Ecto neural progenitor cell (in vitro differentiated cells): ENCODE results near the gene HIGD2A.

ENCODE experiments used
- DNase-seq: peaks from one replicate; pipeline ENCODE4 v3.0.0-alpha.2; 2018; ENCODE audit warnings: low spot score

Gene HIGD2A, protein sequence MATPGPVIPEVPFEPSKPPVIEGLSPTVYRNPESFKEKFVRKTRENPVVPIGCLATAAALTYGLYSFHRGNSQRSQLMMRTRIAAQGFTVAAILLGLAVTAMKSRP

DNA sequence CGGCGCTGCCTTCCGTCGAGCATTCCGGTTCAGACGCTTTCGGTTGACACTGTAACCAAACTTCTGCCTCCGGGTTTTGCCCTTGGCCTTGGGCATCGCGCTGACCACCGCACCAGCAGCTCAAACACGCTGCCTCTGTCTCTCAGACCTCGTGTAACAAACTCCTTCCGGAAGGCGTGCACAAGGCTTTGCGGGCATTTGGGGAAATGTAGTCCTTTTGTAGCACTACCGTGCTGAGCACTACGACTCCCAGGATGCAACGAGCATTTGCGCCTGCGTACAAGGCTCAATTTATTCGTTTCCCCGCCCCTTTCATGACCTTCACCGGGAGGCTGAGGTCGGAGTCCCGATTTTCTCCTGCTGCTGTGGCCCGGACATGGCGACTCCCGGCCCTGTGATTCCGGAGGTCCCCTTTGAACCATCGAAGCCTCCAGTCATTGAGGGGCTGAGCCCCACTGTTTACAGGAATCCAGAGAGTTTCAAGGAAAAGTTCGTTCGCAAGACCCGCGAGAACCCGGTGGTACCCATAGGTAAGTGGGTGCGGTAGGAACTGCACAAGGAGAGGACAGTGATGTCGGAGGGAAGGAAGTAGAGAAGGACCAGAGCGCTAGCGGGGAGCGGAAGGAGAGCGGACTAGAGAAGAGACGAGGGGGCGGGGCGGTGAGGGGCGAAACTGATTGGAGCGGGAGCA is at the start of gene HIGD2A, which contains the start of gene NOP16:
HIGD2A (plus strand) TSS at position 308 of the 691 bp plus-strand sequence; CDS start at position 377, 69 bp downstream.
NOP16 (minus strand) TSS at position 155 of the 691 bp plus-strand sequence; CDS start at position 96, 59 bp downstream.
- peak; percentile 97 for DNase-seq

DNA sequence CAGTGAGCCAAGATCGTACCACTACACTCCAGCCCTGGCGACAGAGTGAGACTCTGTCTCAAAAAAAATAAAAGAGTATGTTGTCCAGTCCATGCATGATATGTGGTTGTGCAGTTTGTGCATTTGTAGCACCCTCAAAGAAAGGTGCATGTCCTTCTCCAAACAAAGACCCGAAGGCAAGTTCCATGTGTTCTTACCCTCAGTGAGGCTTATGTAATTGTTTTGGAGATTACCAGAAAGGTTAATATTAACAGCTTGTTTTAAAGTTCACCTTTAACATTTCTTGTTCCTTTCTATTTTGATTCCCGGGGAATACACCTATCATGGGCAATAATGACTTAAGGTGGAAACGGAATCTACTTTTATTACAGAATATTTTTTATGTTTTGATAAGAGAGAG is 49.2 kb upstream of the HIGD2A start:
- DNase-seq: no peak

DNA sequence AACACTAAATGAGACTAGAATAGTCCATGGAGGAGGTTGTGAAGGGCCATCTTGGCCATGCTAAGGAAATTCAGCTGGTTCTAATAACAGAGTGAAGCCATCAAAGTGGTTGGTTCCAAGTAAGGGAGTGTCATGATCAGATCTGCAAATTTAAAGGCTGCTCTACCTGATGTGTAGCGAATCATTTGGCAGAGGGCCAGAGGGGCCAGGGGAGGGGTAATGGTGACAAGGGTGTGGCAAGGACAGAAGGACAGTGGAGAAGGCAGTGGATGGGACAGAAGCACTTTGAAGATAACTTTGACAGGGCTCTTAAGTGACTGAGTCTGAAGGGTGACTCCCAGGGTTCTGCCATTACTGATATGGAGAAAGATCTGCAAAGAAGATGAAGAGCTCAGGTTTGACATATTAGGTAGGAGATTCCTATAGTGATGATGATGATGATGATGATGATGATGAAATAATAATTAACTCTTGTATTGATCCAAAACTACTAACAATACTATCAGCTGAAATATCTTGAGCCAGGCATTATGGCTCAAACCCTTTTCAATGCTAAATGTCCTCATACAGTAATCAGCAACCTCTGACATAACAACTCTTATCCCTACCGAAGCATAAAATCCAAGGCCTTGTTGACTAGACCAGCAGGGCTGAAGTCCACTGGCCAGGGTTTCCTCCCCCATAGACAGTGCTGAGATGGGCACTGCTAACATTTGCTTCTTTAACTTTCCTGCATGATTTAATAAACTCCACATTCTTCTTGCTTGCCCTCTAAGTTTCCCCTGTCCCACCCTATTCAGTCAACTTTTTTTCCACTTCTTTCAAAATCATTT is 47.0 kb upstream of the HIGD2A start:
- DNase-seq: no peak

DNA sequence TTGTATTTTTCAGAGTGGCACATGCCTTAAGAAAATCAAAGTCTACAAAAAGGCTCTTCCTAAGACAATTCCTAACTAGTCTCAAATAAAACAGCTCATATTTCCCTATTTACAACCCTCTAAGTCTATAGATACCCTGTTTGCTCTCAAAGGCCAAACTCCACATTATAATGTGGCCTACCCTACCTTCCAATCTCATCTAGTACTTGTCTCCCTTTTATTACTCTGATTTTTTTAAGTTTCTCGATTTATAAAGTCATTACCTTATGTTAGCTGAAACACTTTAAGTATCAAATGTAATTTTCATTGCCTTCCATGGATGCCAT is 46.4 kb upstream of the HIGD2A start:
- DNase-seq: no peak

DNA sequence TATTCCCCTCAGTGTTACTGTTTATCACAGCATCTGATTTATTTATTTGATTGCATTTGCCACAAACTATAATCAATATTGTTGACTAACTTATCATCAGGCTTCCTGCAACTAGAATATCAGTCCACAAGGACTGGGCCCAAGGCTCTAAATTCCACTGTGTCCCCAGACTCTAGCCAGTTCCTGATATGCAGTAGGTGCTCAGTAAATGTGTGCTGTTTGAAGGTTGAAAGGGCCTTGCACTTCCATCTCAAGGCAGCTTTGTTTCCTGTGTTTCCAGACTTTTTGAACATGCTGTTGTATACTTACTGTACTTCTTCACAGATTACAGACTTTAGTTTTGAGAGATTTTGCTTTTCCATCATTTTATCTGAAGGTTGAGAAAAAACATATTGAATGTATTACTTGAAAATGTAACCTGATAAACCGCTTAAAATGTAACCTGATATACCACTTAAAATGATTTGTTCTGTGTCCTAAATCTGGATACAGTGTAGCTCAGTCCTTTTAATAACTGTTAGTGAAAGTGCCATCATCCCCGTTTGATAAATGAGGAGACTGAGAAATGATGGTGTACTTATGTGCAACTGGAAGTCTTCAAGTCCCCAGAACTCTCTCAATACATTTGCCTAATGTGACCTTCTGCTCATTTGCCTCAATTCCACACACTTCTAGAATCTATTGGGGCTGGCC is 45.6 kb upstream of the HIGD2A start:
- DNase-seq: no peak

DNA sequence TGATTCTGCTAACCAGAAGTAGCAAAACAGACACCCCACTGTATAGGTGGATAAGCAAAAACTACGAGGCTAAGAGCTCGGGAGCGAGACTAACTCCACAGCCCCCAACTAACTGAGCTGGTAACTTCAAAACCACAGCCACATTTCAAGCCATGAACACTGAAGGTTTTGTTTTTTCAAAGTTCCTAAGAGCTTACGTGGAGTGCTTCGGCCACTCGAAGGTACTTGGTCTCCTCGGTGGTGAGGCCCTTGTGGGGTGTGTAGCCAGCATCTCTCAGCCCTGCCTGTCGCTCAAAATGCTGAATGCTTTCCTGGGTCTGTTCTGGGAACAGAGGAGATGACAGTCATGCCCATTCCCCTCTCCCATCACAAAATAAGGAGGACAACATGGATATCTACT is 38.1 kb upstream of the HIGD2A start:
- no peak for DNase-seq

DNA sequence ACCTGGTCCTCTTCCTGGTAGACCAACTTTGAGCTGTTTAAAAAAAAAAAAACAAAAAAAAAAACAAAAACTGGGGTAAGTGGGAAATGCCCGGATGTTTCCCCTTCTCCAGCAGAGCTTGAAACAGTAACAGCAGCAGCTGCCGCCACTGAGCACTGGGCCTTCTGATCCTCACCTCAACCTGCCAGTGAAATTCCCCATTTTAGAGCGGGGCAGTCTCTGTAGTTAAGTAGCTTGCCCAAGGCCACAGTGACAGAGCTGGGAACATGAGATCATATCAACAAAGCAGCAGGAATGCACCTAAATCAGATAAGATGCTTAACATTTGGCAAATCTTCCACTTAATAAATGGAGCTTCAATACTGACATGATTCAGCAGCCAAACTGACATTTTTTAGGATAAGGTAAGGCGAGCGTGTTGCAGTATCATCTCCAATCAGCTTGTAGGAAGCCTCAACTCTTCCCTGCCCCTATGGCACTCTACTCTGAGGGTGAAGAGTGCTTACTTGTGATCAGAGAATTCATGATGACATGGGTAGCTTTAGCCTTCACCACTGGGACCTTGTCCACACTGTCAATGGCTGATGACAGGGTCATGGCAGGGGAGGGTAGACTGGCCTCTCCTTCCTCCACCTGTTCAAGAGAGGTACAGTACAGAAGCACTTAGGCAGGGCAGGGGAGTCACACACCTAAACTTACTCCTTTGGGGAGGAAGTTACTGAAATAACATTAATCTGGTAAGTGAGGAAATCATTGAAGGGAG is 36.3 kb upstream of the HIGD2A start:
- no peak for DNase-seq

DNA sequence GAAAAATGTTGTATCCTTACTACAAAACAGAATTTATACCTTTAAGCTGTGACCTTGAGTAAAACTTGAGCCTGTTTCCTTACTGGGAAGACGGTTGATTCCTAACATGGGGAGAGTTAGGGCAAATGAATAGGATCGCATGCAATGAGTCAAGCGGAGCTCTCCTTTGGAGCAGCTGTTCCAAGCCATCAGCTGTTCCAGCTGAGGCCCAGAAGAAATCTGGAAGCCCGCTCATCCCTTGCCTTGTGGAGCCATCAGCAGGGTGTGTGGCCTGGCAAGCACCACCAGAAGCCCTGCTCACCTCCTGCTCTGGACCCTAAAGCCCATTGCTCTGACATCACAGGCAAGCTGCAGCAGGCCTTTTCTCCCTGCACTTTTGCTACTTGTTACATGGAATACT is 35.0 kb upstream of the HIGD2A start:
- no peak for DNase-seq

DNA sequence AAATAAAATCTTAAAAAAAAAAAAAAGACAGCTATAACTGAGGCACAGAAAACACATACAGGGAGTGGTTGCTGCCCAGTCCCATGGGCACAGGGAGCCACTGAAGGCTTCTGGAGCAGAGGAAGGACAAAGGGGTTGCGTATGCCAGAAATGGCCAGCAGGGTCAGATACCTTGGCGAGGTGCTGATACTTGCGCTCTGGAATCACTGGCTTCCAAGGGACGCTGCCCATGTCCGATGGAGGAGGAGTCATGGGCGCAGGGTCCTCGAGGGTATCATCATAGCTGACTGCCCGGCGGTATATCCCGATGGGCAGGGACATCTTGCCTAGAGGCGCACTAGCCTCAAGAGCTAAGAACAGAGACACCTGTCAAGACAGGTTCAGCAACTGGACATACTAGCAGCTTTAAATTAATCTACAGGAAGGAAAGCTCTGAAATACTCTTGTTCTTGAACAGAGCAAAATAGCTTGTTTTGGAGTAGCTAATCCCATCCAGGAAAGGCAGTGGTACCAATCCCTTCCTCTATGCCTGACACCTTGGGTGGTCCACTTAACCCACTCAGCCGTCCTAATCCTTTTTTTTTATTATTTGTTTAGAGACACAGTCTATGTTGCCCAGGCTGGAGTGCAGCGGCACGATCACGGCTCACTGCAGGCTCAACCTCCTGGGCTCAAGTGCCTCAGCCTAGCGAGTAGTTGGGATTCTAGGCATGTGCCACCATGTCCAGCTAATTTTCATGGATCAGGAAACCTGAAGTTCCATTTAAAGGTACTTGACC is 33.0 kb upstream of the HIGD2A start:
- DNase-seq: no peak

DNA sequence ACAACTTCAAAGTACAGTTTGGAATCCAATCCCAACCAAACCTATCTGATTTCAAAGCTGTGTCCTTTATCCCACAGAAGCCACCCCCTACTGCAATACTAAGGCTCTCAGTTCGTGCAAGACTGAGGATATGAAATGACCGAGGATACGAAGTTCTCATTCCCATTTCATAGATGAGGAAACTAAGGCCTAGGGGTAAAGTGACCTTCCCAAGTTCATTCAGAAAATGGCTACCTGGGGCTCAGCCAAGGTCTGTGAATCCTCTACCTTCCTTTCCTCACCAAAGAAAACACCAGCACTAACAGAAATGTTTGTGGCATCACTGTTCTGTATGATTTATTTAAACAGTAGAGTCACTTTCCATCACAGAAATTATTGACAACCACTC is 32.4 kb upstream of the HIGD2A start:
- no peak for DNase-seq

DNA sequence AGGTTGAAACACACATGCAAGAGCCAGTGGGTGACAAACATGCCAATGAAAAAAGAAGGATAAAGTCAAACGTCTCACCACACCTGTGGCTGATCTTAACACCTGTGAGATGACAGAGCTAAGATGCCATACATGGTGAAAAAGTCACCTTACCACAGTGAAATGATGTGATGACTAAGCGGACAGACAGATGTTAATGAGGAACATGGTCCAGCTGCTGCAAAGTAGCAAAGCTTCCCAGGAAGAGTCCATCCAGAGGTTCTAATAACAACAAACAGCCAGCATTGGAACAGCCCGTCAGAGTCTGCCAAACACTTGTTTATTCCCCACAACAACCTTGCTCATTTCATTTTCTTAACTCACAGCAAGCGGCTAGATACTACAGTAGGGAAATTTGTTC is 28.9 kb upstream of the HIGD2A start:
- DNase-seq: no peak

DNA sequence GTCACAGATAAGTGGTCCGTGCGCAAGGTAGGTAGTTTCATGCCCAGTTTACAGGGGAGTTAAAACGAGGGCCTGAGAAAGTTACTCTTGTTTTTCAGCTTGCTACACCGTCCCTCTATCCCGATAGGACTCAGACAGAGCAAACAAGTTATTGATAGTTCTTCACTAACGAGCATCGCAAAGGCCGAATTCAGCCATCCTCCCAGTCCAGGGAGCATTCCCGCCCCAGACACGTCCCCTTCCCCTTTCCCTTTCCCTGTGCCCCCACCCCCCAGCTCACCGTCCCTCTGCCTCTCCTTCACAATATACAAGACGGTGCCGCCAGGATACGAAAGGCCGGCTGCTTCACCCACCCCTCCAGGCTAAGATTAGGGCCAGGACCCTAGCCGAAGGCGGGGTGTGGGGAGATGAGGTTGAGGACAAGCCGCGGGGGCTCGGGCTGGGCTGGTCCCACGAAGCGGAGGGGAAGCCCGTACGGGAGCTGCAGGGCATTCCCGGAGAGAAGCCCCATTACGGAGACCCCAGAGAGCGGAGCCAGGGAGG is 27.6 kb upstream of the HIGD2A start:
- DNase-seq: peak; percentile 70

DNA sequence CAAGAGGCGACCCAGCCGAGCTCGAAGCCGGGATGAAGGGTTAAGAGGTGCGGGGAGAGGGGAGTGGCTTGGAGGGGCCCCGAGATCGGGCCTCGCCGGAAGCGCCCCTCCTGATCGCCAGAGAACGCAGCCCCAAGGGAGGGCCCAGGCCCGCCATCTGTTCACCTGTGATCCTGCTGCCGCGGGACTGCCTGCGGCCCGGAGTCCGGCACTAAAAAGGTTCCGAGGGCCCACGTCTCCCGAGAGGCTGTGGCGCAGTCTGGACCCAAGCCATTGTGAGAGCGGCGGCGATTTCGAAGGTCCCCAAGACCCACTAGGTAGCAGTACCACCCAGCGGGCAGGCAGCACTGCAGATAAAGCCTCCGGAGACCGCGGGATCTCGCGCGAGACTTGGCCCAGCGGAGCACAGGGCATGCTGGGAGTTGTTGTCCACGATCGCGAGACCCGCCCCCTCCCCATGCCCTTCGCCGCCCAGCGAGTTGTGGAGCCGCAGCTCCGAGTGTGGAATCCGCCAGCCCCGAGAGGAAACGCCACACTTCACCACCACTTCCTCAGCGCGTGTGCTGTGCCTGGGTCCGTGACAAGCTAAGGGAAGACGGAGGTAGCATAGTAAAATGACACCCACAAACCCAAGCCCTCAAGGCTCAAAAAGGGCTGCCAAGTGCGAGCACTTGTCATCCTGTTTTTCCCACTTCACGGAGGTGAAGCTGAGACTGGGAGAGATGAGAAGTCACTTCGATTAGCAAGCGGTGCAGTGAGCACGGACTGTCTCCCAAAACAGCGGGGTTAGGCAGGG is 26.9 kb upstream of the HIGD2A start, which contains the start of gene KIAA1191:
KIAA1191 (minus strand) TSS at position 328 of the 796 bp plus-strand sequence. CDS start 2,256 bp downstream, outside the sequence.
- DNase-seq: peak; percentile 94

DNA sequence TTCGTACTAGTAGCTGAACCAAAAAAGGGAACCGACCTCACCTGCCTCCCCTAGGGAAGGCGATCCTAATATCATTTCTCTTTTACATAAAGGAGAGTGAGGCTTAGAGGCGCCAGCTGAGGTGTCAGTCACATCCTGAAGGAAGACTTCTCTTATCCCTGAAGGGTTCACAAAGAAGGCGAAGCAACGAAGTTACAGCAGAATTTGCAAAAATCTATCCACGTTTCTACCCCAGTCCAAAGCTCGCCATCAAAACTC is 26.4 kb upstream of the HIGD2A start:
- no peak for DNase-seq

DNA sequence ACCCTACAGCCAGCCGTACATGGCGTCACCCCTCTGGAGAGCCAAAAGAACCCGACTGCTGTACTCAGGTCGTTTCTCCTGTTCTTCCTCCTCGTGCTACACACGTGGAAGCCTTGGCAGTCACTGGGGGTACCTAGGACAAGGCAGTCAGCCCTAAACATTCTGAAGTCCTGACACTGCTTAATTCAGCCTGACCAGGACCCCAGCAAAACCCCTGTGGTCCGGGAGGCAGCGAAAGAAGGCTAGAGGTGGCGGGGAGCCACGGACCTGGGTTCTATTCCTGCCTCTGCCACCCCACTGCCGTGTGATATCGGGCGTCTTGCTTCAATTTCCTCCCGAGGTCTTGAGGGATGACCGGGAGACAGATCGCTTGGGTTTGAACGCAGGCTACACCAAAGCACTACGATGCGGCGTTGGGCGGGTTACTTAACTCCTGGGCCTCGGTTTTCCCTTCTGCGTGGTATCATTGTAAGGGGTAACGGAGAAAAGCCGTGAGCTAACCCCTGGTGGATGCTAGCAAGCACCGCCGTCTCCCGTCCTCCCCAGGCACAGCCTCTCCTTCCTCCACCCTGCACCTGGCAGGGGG is 23.7 kb upstream of the HIGD2A start:
- DNase-seq: no peak

DNA sequence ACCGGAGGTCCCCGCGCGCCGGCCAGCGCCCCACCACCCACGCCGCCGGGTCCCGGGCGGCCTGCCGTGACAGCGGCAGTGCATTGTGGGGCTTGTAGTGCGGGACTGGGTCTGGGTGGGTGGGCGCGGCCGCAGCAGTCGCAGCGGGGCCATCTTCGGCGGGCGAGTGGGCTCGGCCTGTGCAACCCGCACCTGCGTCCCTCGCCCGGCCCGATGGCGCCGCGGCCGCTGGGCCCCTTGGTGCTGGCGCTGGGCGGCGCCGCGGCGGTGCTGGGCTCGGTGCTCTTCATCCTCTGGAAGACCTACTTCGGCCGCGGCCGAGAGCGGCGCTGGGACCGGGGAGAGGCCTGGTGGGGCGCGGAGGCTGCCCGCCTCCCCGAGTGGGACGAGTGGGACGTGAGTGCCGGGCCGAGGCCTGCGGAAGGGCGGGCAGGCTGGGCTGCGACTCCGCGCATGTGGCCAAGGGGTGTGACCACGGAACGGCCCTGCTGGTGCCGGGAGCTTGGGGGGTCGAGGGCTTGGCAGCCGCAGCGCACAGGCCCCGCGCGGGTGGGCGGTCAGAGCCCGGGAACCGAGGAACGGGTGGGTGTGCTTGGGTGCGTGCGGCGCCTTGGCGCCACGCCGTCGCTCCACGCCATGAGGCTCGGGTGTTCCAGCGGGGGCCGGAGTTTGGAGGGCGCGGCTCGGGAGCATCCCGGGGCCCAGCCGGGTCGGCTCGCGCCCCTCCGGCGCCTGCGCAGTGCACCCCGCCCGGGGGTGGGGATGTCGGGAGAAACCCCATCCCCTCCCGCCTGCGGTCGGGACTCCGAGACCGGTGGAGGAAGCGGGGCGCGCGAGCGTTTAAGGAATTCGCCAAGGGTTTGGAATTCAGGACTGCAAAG is 23.0 kb upstream of the HIGD2A start, which contains the start of gene ARL10:
ARL10 (plus strand) TSS at position 137 of the 881 bp plus-strand sequence; CDS start at position 214, 77 bp downstream.
- peak; percentile 78 for DNase-seq

DNA sequence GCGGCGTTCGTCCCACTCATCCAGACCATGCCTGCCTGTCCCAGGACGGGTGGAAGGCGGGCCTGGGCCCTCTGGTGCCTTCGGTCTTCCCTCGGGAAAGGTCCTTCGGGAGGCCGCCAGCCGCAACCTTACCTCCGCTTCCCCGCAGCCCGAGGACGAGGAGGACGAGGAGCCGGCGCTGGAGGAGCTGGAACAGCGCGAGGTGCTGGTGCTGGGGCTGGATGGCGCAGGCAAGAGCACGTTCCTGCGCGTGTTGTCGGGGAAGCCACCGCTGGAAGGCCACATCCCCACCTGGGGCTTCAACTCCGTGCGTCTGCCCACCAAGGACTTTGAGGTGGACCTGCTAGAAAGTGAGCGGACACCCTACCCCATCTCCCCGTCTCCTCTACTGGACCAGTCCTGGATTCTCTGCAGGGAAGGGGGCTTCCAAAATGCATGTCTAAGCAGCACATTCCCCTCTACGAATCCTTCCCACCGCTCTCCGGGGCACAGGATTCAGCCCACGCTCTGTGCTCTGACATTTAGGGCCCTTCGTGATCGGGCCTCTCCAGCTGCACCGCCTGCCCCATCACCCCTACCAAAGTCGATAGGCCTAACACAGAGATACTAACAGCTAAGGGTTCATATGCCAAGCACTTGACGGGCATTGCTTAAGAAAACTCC is 22.2 kb upstream of the HIGD2A start:
- DNase-seq: no peak

DNA sequence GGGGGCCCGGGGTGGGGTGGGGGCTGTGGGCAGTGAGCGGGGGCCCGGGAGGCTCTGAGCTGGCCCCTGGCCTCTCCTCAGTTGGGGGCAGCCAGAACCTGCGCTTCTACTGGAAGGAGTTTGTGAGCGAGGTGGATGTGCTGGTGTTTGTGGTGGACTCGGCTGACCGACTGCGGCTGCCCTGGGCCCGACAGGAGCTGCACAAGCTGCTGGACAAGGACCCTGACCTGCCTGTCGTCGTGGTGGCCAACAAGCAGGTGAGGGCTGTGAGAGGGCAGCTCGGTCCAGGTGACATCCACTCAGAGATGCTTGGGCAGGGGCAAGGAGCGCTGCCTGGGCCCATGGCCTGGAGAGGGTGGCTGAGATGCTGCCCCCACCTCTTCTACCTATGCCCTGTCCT is 19.8 kb upstream of the HIGD2A start:
- DNase-seq: no peak
